DMS53 (cell line): ENCODE measurements around the gene NUMB.
"Not testable (repeated sequence)": the region's sequence is repeated elsewhere in the genome, so short reads cannot be mapped to it uniquely, and the experiment has no call there.

Experiments
- DNase-seq: peaks from one replicate; lab custom pipeline; 2025; lab: John Stamatoyannopoulos, UW

The NUMB gene

GRCh38 chr14:73359445-73359844, 98.9 kb downstream of the NUMB start:
- no peak for DNase-seq

GRCh38 chr14:73358187-73358586, 100.2 kb downstream of the NUMB start:
- no peak for DNase-seq

GRCh38 chr14:73349091-73349490, 109.3 kb downstream of the NUMB start:
- not testable (repeated sequence) for DNase-seq

- DNase-seq, result no peak
These were observed 114.0 kb downstream of the NUMB start for GRCh38 chr14:73344319-73344718.

GRCh38 chr14:73342670-73343069, 115.7 kb downstream of the NUMB start:
- DNase-seq, result no peak

- no peak for DNase-seq
These were observed 118.3 kb downstream of the NUMB start for GRCh38 chr14:73339846-73340595.

GRCh38 chr14:73339206-73339605, 119.1 kb downstream of the NUMB start:
- no peak for DNase-seq

- no peak for DNase-seq
These were observed 119.8 kb downstream of the NUMB start for GRCh38 chr14:73338551-73338950.

- DNase-seq, result no peak
These were observed 125.3 kb downstream of the NUMB start for GRCh38 chr14:73333031-73333430.

GRCh38 chr14:73325630-73326299, 132.6 kb downstream of the NUMB start:
- no peak for DNase-seq

- no peak for DNase-seq
These were observed 133.3 kb downstream of the NUMB start for GRCh38 chr14:73325063-73325462.

- DNase-seq, result peak; percentile 31
These were observed 133.8 kb downstream of the NUMB start for GRCh38 chr14:73324533-73324932.

- no peak for DNase-seq
These were observed 134.4 kb downstream of the NUMB start for GRCh38 chr14:73323896-73324399.

- DNase-seq, result no peak
These were observed 145.2 kb downstream of the NUMB start for GRCh38 chr14:73313151-73313550.

GRCh38 chr14:73312687-73313086, 145.7 kb downstream of the NUMB start:
- no peak for DNase-seq

- DNase-seq, result no peak
These were observed 146.7 kb downstream of the NUMB start for GRCh38 chr14:73311708-73312030.

GRCh38 chr14:73309207-73309606, 149.1 kb downstream of the NUMB start:
- DNase-seq, result not testable (repeated sequence)

- DNase-seq, result no peak
These were observed 151.1 kb downstream of the NUMB start for GRCh38 chr14:73307261-73307660.

- no peak for DNase-seq
These were observed 152.8 kb downstream of the NUMB start for GRCh38 chr14:73305499-73305898.

GRCh38 chr14:73295198-73295796, 163.0 kb downstream of the NUMB start:
- DNase-seq, result peak; percentile 67

GRCh38 chr14:73293782-73294781, 164.3 kb downstream of the NUMB start:
- DNase-seq, result no peak

- no peak for DNase-seq
These were observed 168.1 kb downstream of the NUMB start for GRCh38 chr14:73290279-73290678.
